ENCODE results near the gene LRFN4.

LRFN4 gene

DNA sequence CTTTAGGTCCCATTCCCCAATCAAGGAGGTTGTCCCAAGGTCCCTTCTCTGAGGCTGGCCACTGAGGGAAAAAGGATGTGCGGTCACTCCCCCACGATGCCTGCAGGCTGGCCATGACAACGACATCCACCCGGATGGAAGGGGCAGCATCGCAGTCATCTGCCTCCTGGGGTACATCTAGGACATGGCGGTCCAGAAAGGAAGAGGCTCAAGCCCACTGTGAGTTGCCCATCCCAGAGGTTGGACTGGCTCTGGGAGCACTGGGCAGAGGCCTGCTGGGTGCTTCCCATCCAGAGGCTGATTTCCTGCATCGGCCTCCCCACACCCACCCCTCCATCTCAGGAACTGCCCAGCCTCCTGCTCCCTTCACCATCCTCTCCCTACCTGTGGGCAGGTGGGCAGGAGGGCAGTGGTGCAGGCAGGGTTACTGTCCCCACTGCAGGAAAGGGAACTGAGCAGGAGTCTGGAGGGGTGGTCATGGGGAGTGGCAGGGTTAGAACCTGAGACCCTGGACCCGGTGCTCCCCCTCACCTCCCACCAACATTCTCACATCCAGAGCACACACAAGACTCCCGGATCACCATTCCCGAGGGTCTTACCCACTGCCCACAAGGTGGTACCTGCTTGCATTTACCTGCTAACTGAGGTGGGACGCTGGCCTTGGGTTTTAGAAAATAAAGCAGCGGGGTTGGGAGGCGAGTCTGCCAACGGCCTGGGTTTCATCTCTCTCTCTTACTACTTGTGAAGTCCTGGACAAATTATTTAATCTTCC, 9.2 kb upstream of the LRFN4 start:
- Histone ChIP-seq H3K79me2 (ENCODE audit: insufficient read depth, low read length) (peaks cover 19% of the 10 kb centered on the region), H3K4me3 (ENCODE audit: insufficient read depth, low read length, poor library complexity, severe bottlenecking) (no peak overlapping the region), H3K9me2 (replicated peaks; ENCODE audit: insufficient read depth, low read length) (no peaks in the 10 kb centered on the region), H2AFZ (ENCODE audit: low read depth, low read length, severe bottlenecking) (no peak overlapping the region), H3K27ac (ENCODE audit: low read depth, low read length) (no peak overlapping the region), H3F3A (ENCODE audit: insufficient read depth) (no peaks in the 10 kb centered on the region), H3K27me3 (ENCODE audit: low read length) (no peaks in the 10 kb centered on the region), H3K9ac (ENCODE audit: low read length) (no peak overlapping the region), H4K20me1 (ENCODE audit: low read depth, low read length) (no peaks in the 10 kb centered on the region), H3K9me3 (ENCODE audit: insufficient read depth, low read length) (no peaks in the 10 kb centered on the region), H3K4me2 (ENCODE audit: low read depth, low read length, poor library complexity, severe bottlenecking) (no peak overlapping the region), H3K36me3 (ENCODE audit: low read length) (no peaks in the 10 kb centered on the region)
- TF ChIP-seq, protein P1, sequence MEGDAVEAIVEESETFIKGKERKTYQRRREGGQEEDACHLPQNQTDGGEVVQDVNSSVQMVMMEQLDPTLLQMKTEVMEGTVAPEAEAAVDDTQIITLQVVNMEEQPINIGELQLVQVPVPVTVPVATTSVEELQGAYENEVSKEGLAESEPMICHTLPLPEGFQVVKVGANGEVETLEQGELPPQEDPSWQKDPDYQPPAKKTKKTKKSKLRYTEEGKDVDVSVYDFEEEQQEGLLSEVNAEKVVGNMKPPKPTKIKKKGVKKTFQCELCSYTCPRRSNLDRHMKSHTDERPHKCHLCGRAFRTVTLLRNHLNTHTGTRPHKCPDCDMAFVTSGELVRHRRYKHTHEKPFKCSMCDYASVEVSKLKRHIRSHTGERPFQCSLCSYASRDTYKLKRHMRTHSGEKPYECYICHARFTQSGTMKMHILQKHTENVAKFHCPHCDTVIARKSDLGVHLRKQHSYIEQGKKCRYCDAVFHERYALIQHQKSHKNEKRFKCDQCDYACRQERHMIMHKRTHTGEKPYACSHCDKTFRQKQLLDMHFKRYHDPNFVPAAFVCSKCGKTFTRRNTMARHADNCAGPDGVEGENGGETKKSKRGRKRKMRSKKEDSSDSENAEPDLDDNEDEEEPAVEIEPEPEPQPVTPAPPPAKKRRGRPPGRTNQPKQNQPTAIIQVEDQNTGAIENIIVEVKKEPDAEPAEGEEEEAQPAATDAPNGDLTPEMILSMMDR (IDR thresholded peaks at IDR 0.05; ENCODE audit: insufficient read depth, low read length, poor library complexity, severe bottlenecking), result no peak
- no peak for TF ChIP-seq EZH2phosphoT487 (conservative IDR thresholded peaks at IDR 0.05; ENCODE audit: low read length)

DNA sequence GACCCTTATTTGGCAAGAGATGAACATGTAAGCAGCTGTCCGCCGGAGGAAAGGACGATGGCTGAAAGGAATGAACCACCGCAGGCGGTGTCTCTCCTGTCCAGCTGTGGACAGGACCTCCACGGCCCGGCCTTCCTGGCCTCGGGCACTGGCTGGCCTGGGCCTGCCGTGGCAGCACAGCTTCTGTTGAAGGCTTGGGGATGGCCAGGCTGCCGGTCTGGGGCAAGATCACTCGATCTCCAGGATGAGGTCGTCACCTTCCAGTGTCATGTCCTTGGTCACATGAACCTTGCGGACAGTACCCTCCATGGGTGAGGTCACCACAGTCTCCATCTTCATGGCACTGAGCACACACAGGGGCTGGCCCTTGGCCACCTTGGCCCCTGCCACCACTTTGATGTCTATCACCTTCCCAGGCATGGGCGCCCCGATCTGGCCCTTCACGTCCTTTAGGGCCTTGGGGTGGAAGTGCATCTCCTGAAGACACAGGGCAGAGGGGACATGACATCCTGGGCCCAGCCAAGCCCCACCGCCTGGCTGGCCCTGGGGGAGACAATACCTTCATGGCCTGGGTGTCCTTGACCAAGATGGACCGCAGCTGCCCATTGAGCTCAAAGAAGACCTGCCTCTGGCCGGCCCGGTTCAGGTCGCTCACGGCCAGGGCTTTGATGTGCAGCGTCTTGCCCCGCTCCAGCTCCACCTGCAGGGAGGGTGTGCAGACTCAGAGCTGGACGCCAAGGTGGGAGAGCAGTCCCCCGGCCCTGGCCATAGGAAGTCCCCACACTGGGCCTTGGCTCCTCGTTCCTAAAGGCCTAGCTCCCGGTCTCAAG, 8.0 kb upstream of the LRFN4 start:
- no peaks in the 10 kb centered on the region for H3K9me3 ChIP-seq (ENCODE audit: insufficient read depth, low read length)
- H3K4me2 ChIP-seq (ENCODE audit: low read depth, low read length, poor library complexity, severe bottlenecking), result no peak overlapping the region
- no peak overlapping the region for H3K4me3 ChIP-seq (ENCODE audit: insufficient read depth, low read length, poor library complexity, severe bottlenecking)
- H2AFZ ChIP-seq (ENCODE audit: low read depth, low read length, severe bottlenecking), result no peak overlapping the region
- no peaks in the 10 kb centered on the region for H4K20me1 ChIP-seq (ENCODE audit: low read depth, low read length)
- no peaks in the 10 kb centered on the region for H3K9me2 ChIP-seq (replicated peaks; ENCODE audit: insufficient read depth, low read length)
- H3K36me3 ChIP-seq (ENCODE audit: low read length), result no peaks in the 10 kb centered on the region
- H3K9ac ChIP-seq (ENCODE audit: low read length), result no peak overlapping the region
- H3F3A ChIP-seq (ENCODE audit: insufficient read depth), result no peaks in the 10 kb centered on the region
- H3K79me2 ChIP-seq (ENCODE audit: insufficient read depth, low read length), result peaks cover 10% of the 10 kb centered on the region
- no peak for TF ChIP-seq EZH2phosphoT487 (conservative IDR thresholded peaks at IDR 0.05; ENCODE audit: low read length)
- TF ChIP-seq, protein P1 (IDR thresholded peaks at IDR 0.05; ENCODE audit: insufficient read depth, low read length, poor library complexity, severe bottlenecking), result no peak
- no peaks in the 10 kb centered on the region for H3K27me3 ChIP-seq (ENCODE audit: low read length)
- H3K27ac ChIP-seq (ENCODE audit: low read depth, low read length), result no peak overlapping the region

DNA sequence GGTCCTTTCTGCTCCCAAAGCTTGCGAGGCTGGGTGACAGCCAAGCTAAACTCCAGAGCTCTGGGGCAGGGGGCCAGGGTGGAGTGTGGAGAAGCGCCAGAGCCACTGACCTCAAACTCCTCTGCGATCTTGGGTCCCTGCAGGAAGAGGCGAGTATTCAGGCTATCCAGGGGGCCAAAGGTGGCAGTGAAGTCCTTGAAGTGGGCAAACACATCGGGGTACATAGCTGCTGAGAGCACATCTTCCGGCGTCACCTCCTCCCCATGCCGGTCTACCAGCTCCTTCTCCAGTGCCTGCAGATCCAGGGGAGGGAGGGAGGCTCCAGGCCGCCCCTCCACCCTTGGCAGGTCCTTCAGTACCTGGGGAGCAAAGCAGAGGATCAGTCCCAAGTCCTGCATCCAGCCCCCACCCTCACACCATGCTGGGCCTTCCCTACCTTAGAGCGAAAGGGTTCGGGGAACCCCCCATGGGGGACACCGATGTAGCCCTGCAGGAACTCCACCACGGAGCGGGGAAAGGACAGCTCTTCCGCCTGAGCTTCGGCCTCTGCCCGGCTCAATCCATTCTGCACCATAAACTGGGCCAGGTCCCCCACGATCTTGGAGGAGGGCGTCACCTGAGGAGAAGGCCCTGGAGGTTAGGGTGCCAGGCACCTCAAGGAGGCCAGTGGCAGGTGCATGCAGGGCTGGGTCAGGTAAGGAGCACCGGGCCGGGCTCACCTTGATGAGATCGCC, 7.2 kb upstream of the LRFN4 start:
- no peaks in the 10 kb centered on the region for H3K36me3 ChIP-seq (ENCODE audit: low read length)
- no peak overlapping the region for H3K27ac ChIP-seq (ENCODE audit: low read depth, low read length)
- TF ChIP-seq, protein P1 (IDR thresholded peaks at IDR 0.05; ENCODE audit: insufficient read depth, low read length, poor library complexity, severe bottlenecking), result no peak
- no peak for TF ChIP-seq EZH2phosphoT487 (conservative IDR thresholded peaks at IDR 0.05; ENCODE audit: low read length)
- no peak overlapping the region for H2AFZ ChIP-seq (ENCODE audit: low read depth, low read length, severe bottlenecking)
- H3K79me2 ChIP-seq (ENCODE audit: insufficient read depth, low read length), result peaks cover 2% of the 10 kb centered on the region; the same call in 1 of the 2 replicates
- no peaks in the 10 kb centered on the region for H3K9me3 ChIP-seq (ENCODE audit: insufficient read depth, low read length)
- H4K20me1 ChIP-seq (ENCODE audit: low read depth, low read length), result no peaks in the 10 kb centered on the region
- no peaks in the 10 kb centered on the region for H3K27me3 ChIP-seq (ENCODE audit: low read length)
- H3K4me2 ChIP-seq (ENCODE audit: low read depth, low read length, poor library complexity, severe bottlenecking), result no peak overlapping the region
- H3K4me3 ChIP-seq (ENCODE audit: insufficient read depth, low read length, poor library complexity, severe bottlenecking), result no peak overlapping the region
- no peaks in the 10 kb centered on the region for H3K9me2 ChIP-seq (replicated peaks; ENCODE audit: insufficient read depth, low read length)
- H3F3A ChIP-seq (ENCODE audit: insufficient read depth), result no peaks in the 10 kb centered on the region
- H3K9ac ChIP-seq (ENCODE audit: low read length), result no peak overlapping the region
